ENCODE data around the gene SLC2A4.

- TF ChIP-seq CTCF (IDR thresholded peaks at IDR 0.05; ENCODE audit: borderline replicate concordance, extremely low read depth, low read length, poor library complexity, severe bottlenecking) (no peak), EZH2 (IDR thresholded peaks at IDR 0.05; ENCODE audit: borderline replicate concordance, low read depth, low read length, severe bottlenecking) (no peak)
Observed at GRCh38 chr17:7238420-7239090, 43.0 kb upstream of the SLC2A4 start.
